Spinal cord (tissue), 10 donors: Measurements from ENCODE around the gene CACNA2D2. TPM values are rescaled to one million over a fixed set of nuclear protein-coding genes. Genes with fewer than 3 reads are reported as not detected.

Experiments used
- DNase-seq, 6 donors: peaks; one replicate each; pipeline versions ENCODE4 v3.0.0 to v3.0.0-alpha.2; 2013 to 2015; ENCODE audit warnings: low spot score in 6 of 6, low read depth in 4 of 6
- H3K27ac ChIP-seq: one replicate; pipeline ENCODE4 v1.5.1; 2013; ENCODE audit warnings: low read depth, low read length, control low read depth
- H3K27me3 ChIP-seq: one replicate; pipeline ENCODE4 v1.6.1; 2013; ENCODE audit warnings: low read length; ENCODE audit not compliant: control insufficient read depth, insufficient read depth
- H3K36me3 ChIP-seq: one replicate; pipeline ENCODE4 v1.6.1; 2013; ENCODE audit warnings: low read length; ENCODE audit not compliant: control insufficient read depth, insufficient read depth
- H3K4me1 ChIP-seq: one replicate; pipeline ENCODE4 v1.6.1; 2013; ENCODE audit warnings: low read length; ENCODE audit not compliant: control insufficient read depth, insufficient read depth
- H3K4me3 ChIP-seq: one replicate; pipeline ENCODE4 v1.5.1; 2013; ENCODE audit warnings: low read depth, low read length, control low read depth
- H3K9me3 ChIP-seq: one replicate; pipeline ENCODE4 v1.6.1; 2013; ENCODE audit warnings: low read length; ENCODE audit not compliant: control insufficient read depth, insufficient read depth
- WGBS: methylation state at CpG from one replicate; pipeline ENCODE4 v1.1.5; 2013; ENCODE audit warnings: missing lambda C conversion rate; ENCODE audit not compliant: insufficient coverage; 5-methylcytosine and 5-hydroxymethylcytosine counted together
- polyA plus RNA-seq, 2 donors: library from polyadenylated mRNA; unstranded; fragments of 120-200 nt; gene quantifications; one replicate each; pipeline ENCODE4 v1.2.1, GENCODE V29; 2013; ENCODE audit not compliant: insufficient read length in 2 of 2
- small RNA-seq: library from RNA; depleted of rRNA; stranded (forward); fragments of <200 nt; gene quantifications from one replicate; pipeline ENCODE3, GENCODE V24; 2014; ENCODE audit warnings: low replicate concordance
- total RNA-seq, 2 donors: library from RNA; depleted of rRNA in 1 of 2; stranded (reverse); fragments of 120-200 nt in 1 of 2; fragments of >200 nt in 1 of 2; gene quantifications; one replicate each; pipeline versions ENCODE4 v1.2.3 to v1.2.4, GENCODE V29; 2013 to 2014
- donor health status: healthy.

Gene CACNA2D2
- total and polyA plus RNA-seq, 4 donors: 11.6 to 59.2 (median 38.3) TPM

GRCh38 chr3:50314816-50315215, 188.6 kb downstream of the CACNA2D2 start:
- Histone ChIP-seq H3K9me3 (no peaks in the 10 kb centered on the region), H3K27ac (no peak overlapping the region), H3K27me3 (no peaks in the 10 kb centered on the region), H3K4me1 (peaks cover 31% of the 10 kb centered on the region), H3K36me3 (peaks cover 56% of the 10 kb centered on the region), H3K4me3 (no peak overlapping the region)
- 100% methylated on average over 1 of the region's 4 CpGs for WGBS
- no peak for DNase-seq

- Histone ChIP-seq H3K36me3 (peaks cover 52% of the 10 kb centered on the region), H3K27ac (no peak overlapping the region), H3K4me3 (no peak overlapping the region)
These were observed 189.1 kb downstream of the CACNA2D2 start for GRCh38 chr3:50314342-50314741.

More at GRCh38 chr3:50314342-50314741, 189.1 kb downstream of the CACNA2D2 start:
- Histone ChIP-seq H3K4me1 (peaks cover 27% of the 10 kb centered on the region), H3K9me3 (no peaks in the 10 kb centered on the region), H3K27me3 (no peaks in the 10 kb centered on the region)
- DNase-seq: no peak
- 100% methylated on average over 1 of the region's 3 CpGs for WGBS

Small RNA genes within 50 kb of the gene (small RNA-seq; reads per million reads assigned to genes)
- gene RNA5SP131: 0.10 reads per million

Other genes starting within 250 kb of the CACNA2D2 start
- gene SEMA3B, start 234.5 kb downstream of the CACNA2D2 start, total RNA-seq: 100 to 1,000 TPM in 1 of 2 donors, 10 to 100 TPM in 1; 41.2 to 139 TPM
- gene SEMA3B, start 234.5 kb downstream of the CACNA2D2 start, polyA plus RNA-seq: 10 to 100 TPM; 19.1 to 87.4 TPM
- gene LSMEM2, start 224.5 kb downstream of the CACNA2D2 start, total RNA-seq: under 1 TPM in 1 of 2 donors, not detected in 1; 0.44 TPM
- gene LSMEM2, start 224.5 kb downstream of the CACNA2D2 start, polyA plus RNA-seq: 1 to 10 TPM in 1 of 2 donors, under 1 TPM in 1; 0.43 to 1.1 TPM
- gene IFRD2, start 211.2 kb downstream of the CACNA2D2 start, total RNA-seq: 10 to 100 TPM; 15.0 to 40.3 TPM
- gene IFRD2, start 211.2 kb downstream of the CACNA2D2 start, polyA plus RNA-seq: 10 to 100 TPM; 30.6 to 34.5 TPM
- 1 to 10 TPM; 4.2 to 9.7 TPM for gene HYAL3, start 204.2 kb downstream of the CACNA2D2 start, total RNA-seq
- gene HYAL3, start 204.2 kb downstream of the CACNA2D2 start, polyA plus RNA-seq: 10 to 100 TPM; 14.1 to 14.2 TPM
- gene NAA80, start 204.2 kb downstream of the CACNA2D2 start, total RNA-seq: 10 to 100 TPM in 1 of 2 donors, 1 to 10 TPM in 1; 4.6 to 12.8 TPM
- 10 to 100 TPM; 14.3 to 24.4 TPM for gene NAA80, start 204.2 kb downstream of the CACNA2D2 start, polyA plus RNA-seq
- gene HYAL1, start 200.1 kb downstream of the CACNA2D2 start, total RNA-seq: 1 to 10 TPM in 1 of 2 donors, under 1 TPM in 1; 0.69 to 3.2 TPM
- 1 to 10 TPM; 1.4 to 4.1 TPM for gene HYAL1, start 200.1 kb downstream of the CACNA2D2 start, polyA plus RNA-seq
- gene HYAL2, start 180.9 kb downstream of the CACNA2D2 start, total RNA-seq: 10 to 100 TPM; 30.0 to 92.3 TPM
- gene HYAL2, start 180.9 kb downstream of the CACNA2D2 start, polyA plus RNA-seq: 10 to 100 TPM; 35.9 to 40.3 TPM
- gene TUSC2, start 175.4 kb downstream of the CACNA2D2 start, total RNA-seq: 10 to 100 TPM; 17.0 to 25.9 TPM
- gene TUSC2, start 175.4 kb downstream of the CACNA2D2 start, polyA plus RNA-seq: 10 to 100 TPM; 48.5 to 50.7 TPM
- gene RASSF1, start 162.8 kb downstream of the CACNA2D2 start, total RNA-seq: 10 to 100 TPM; 17.7 to 25.4 TPM
- 10 to 100 TPM; 24.2 to 29.2 TPM for gene RASSF1, start 162.8 kb downstream of the CACNA2D2 start, polyA plus RNA-seq
- gene ZMYND10, start 157.9 kb downstream of the CACNA2D2 start, total RNA-seq: 10 to 100 TPM in 1 of 2 donors, 1 to 10 TPM in 1; 8.8 to 54.1 TPM
- 10 to 100 TPM; 28.6 to 40.9 TPM for gene ZMYND10, start 157.9 kb downstream of the CACNA2D2 start, polyA plus RNA-seq
- 10 to 100 TPM; 22.6 to 33.2 TPM for gene NPRL2, start 152.9 kb downstream of the CACNA2D2 start, total RNA-seq
- 10 to 100 TPM; 40.9 to 43.8 TPM for gene NPRL2, start 152.9 kb downstream of the CACNA2D2 start, polyA plus RNA-seq
- 10 to 100 TPM; 15.3 to 15.5 TPM for gene CYB561D2, start 152.8 kb downstream of the CACNA2D2 start, total RNA-seq
- gene CYB561D2, start 152.8 kb downstream of the CACNA2D2 start, polyA plus RNA-seq: 10 to 100 TPM; 14.8 to 16.1 TPM
- gene TMEM115, start 144.1 kb downstream of the CACNA2D2 start, total RNA-seq: 10 to 100 TPM; 21.6 to 49.6 TPM
- gene TMEM115, start 144.1 kb downstream of the CACNA2D2 start, polyA plus RNA-seq: 10 to 100 TPM; 44.0 to 44.8 TPM
- gene C3orf18, start 64.1 kb upstream of the CACNA2D2 start, total RNA-seq: 10 to 100 TPM; 22.6 to 28.8 TPM
- 10 to 100 TPM; 32.2 to 43.6 TPM for gene C3orf18, start 64.1 kb upstream of the CACNA2D2 start, polyA plus RNA-seq
- gene HEMK1, start 65.9 kb upstream of the CACNA2D2 start, total RNA-seq: 10 to 100 TPM in 1 of 2 donors, 1 to 10 TPM in 1; 4.3 to 23.7 TPM
- 10 to 100 TPM; 16.9 to 18.6 TPM for gene HEMK1, start 65.9 kb upstream of the CACNA2D2 start, polyA plus RNA-seq
- gene CISH, start 108.1 kb upstream of the CACNA2D2 start, total RNA-seq: 1 to 10 TPM; 1.1 to 2.4 TPM
- 1 to 10 TPM; 2.5 to 3.2 TPM for gene CISH, start 108.1 kb upstream of the CACNA2D2 start, polyA plus RNA-seq
- gene MAPKAPK3, start 113.5 kb upstream of the CACNA2D2 start, total RNA-seq: 10 to 100 TPM; 12.4 to 24.4 TPM
- gene MAPKAPK3, start 113.5 kb upstream of the CACNA2D2 start, polyA plus RNA-seq: 10 to 100 TPM; 18.0 to 19.9 TPM
- 10 to 100 TPM; 11.0 to 31.5 TPM for gene DOCK3, start 171.3 kb upstream of the CACNA2D2 start, total RNA-seq
- 10 to 100 TPM; 34.5 to 35.7 TPM for gene DOCK3, start 171.3 kb upstream of the CACNA2D2 start, polyA plus RNA-seq